ENCODE results near the gene CSMD2.

CSMD2 gene

DNA sequence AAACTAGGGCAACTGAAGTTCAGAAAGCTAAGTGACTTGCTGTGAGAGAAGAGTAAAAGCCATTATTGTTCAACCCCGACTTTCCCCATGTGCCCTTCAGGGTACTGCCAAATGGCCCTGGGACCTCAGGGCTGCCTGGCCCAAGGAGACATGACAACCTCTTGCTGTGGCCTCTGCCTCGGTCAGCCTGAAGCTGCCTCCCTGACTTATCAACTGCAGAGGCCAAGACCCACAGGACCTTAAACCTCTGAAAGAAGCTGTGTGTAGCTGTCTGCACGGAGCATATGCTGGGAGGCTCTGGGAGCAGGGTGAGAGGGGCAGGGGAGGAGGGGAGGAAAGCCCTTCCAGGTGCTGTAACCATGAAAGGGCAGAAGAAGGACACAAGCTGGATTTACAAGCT lies 265.3 kb downstream of the CSMD2 start:
- no peak for DNase-seq (ENCODE audit: low read depth)

DNA sequence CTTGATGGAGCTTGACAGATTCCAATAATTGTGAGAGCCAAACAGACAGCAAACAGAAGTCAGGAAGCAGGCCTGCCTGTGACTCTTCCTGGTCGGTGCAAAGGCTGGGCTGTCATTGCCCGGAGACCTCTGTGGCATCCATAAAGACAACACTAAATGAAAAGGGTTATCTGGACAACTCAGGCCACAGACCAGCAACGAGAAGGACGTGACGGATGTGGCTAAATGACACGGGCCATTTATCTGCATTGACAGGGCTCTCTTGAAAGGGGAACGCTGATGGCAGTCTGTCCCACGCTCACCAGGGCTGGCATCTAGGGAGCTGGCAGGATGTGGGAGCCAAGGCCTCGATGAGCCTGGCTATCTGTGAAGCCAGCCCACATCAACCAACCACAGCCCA lies 266.1 kb downstream of the CSMD2 start:
- no peak for DNase-seq (ENCODE audit: low read depth)

DNA sequence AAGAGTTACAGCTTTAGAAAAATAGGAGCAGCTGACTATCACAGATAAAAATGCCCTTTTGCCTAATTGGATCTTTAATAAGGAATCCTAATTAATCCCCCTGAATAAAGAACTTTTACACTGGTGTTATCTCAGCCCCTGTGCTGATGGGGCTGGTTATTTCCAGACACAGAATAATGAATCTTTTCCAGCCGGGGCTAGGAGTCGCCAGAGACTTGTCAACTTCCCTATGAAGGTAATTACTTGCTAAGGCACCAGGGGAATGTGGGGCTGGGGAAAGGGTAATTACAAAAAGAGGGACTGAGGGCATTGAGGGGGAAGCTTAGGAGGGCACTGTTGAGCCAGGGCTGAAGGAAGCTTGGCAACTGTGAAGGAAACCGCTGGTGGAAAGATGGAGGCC lies 266.6 kb downstream of the CSMD2 start:
- no peak for DNase-seq (ENCODE audit: low read depth)

DNA sequence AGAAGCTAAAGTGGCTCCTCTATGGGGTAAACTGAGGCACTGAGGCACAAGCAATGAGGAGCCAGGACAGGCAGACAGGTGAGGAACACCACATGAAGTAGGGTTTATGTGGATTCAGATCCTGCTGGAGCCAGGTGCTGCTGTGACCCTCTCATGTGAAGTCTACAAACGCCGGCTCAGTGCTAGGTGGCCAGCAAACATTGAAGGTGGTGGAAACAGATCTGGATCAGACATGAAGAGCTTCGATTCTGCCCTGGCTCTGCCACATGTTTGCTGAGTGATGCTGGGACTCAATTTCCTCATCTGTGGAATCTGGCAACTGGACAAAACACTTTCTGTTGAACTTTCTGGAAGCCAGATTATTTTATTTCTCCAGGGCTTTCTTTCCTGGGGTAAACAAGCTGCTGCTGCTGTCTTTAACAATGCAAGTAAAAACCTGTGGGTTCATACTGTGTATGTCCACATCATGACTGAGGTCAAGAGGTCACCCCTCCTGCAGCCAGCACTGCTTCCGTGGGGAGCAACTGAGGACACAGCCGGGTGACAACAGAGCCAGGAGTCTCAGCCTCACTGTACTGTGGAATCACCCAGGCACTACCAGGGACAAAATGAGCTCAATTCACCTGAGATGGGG lies 267.8 kb downstream of the CSMD2 start:
- no peak for DNase-seq (ENCODE audit: low read depth)

GRCh38 chr1:33895976-33896375 lies 269.1 kb downstream of the CSMD2 start:
- no peak for DNase-seq (ENCODE audit: low read depth)

DNA sequence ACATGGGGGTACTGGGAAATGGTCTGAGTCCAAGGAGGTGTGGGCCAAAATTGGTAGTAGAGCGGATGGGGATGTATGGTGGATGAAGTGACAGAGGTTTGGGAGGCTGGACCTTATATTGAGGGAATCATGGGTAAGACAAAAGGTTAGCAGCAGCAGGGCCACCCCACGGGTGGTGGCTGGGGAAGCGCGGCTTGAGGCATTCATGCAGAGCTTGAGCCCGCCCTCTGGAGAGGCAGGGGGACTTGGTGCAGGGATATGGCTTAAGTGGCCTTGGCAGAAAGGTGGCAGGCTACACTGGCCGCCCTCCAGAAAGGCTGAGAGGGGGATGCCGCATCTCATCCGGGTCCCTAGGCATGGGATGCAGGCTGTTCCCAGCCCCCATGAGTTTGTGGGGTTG lies 269.6 kb downstream of the CSMD2 start:
- no peak for DNase-seq (ENCODE audit: low read depth)

DNA sequence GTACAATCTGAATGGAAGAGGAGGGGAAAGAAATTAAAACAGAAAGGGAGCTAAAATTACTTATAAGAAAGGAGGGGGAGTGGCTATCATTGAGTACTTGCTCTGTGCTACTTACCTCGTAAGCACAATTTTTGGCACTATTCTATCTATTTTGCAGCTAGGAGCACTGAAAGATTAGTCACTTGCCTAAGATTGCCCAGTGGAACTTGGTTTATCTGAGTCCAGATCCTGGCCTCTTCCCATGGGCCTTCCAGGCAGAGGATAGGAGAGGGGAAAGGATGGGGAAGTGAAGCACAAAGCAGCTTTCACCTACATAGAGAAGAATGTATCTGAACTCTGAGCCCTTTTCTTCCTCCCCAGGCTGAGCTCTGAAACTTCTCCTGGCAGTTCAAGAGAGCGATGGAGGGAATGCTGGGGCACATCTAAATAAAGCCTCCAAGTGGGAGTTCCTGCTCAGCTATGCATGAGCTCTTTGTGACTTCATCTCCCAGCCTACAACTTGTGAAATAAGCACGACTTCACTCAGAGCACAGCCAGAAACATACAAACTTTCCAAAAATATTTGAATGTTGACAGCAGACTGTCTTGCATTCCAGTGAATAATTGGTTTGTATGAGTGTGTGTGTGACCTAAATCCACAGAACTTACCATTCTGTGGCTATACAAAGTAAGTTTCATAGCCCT lies 271.7 kb downstream of the CSMD2 start:
- DNase-seq (ENCODE audit: low read depth): peak; percentile 69

GRCh38 chr1:33886496-33886895 lies 278.5 kb downstream of the CSMD2 start:
- DNase-seq (ENCODE audit: low read depth): no peak

DNA sequence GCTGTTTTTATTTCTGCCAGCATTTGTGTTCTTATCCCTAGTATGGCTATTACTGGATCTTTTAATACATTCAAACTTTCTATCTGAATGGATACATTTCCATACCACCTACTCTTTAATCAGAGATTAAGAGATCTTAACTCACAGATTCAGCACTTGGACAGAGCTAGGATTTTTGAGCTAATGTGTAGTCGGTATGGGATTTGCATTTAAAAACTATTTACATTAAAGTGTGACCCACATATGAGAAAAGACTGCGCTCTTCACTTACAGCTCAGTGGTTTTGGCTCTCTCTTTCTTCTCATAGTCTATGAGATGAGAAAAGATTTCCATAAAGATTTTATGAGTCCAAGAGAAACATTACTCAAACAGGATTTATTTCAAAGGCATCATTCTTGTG lies 284.7 kb downstream of the CSMD2 start:
- DNase-seq (ENCODE audit: low read depth): peak; percentile 13

DNA sequence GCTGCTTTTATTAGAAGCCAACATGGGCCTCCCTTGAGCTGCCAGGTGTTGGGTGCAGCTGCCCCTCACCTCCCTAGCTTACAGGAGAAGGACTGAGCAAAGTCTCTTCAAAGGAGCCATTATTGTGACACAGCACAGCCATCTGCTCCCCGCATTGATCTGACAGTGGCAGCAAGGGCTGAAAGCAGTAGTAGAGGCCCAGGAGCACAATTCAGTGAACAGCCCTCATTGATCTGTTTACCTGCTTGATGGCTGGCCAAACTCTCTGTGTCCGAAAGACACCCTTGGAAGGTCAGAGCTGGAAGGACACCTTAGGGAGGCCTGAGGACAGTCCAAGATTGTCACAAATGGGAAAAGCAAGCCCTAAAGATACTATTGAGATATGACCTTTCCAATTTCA lies 286.6 kb downstream of the CSMD2 start:
- no peak for DNase-seq (ENCODE audit: low read depth)

DNA sequence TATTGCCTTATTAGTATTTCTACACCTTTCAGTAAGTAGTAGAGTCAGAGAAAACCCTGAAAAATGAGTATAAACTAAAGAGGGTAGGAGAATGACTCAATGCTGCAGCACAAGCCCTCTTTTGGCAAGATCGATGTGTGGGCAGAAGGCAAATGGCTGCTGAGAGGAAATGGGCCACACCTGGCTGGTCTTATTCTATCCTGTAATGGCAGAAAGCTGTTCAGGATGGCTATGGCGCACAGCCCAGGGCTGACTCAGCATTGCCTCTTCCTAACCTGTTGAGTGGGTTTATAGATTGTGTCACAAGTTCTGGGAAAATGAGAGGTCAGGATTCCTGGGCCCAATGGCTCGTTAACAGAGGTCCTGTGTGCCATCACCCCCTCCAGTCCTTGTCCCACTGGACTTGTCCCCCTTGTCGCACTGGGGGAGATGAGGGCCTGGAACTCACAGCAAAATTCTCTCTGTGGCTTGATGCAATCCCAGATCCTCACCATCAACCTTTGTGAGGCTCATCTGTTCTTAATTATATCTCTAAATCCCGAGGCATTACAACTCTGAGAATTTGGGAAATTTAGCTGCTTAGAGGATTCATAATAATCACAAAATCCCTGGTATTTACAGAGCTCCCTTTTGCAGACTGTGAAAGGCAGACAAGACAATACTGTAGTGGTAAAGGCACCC lies 287.9 kb downstream of the CSMD2 start:
- DNase-seq (ENCODE audit: low read depth): peak; percentile 65

GRCh38 chr1:33875862-33876261 lies 289.2 kb downstream of the CSMD2 start:
- no peak for DNase-seq (ENCODE audit: low read depth)

- no peak for DNase-seq (ENCODE audit: low read depth)
These were observed 290.4 kb downstream of the CSMD2 start for GRCh38 chr1:33874636-33875035.

DNA sequence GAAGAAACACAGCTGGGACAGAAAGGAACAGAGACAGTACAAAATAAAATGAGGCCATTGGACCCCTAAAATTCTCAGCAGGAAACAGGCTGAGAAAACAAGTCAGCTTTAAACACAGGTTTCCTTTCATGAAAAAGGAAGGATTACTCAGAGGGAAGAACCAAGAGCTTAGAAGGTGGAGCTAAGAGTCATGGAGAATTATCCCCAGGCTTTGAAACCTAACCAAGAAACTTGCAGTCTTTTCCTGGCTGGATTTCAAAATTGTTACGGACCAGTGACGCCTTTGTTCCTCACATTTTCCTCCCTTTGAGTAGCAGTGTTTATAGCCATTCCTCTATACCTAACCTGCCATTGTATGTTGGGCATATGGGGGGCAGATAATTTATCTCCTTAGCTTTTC lies 292.3 kb downstream of the CSMD2 start:
- no peak for DNase-seq (ENCODE audit: low read depth)

DNA sequence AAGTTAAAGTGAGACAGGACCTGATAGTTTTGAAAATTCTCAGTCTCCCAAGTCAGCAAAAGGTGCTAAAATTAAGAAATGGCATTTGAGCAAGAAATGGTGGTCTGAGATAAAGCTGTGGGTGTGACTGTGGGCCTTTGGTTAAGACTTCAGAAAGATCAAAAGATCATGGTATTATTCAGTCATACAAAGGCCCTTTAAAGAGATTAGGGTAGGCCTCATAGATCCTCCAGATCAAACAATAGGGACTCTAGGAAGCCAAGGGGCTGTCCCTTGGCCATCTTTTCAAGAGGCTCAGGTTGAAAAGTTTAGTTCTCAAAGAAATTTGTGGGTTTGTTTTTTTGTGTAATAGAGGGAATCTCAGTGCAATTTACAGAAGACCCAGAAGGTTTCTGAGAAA lies 292.8 kb downstream of the CSMD2 start:
- DNase-seq (ENCODE audit: low read depth): no peak

- no peak for DNase-seq (ENCODE audit: low read depth)
These were observed 297.3 kb downstream of the CSMD2 start for GRCh38 chr1:33867684-33868083.

GRCh38 chr1:33866281-33866680 lies 298.7 kb downstream of the CSMD2 start:
- DNase-seq (ENCODE audit: low read depth): no peak

DNA sequence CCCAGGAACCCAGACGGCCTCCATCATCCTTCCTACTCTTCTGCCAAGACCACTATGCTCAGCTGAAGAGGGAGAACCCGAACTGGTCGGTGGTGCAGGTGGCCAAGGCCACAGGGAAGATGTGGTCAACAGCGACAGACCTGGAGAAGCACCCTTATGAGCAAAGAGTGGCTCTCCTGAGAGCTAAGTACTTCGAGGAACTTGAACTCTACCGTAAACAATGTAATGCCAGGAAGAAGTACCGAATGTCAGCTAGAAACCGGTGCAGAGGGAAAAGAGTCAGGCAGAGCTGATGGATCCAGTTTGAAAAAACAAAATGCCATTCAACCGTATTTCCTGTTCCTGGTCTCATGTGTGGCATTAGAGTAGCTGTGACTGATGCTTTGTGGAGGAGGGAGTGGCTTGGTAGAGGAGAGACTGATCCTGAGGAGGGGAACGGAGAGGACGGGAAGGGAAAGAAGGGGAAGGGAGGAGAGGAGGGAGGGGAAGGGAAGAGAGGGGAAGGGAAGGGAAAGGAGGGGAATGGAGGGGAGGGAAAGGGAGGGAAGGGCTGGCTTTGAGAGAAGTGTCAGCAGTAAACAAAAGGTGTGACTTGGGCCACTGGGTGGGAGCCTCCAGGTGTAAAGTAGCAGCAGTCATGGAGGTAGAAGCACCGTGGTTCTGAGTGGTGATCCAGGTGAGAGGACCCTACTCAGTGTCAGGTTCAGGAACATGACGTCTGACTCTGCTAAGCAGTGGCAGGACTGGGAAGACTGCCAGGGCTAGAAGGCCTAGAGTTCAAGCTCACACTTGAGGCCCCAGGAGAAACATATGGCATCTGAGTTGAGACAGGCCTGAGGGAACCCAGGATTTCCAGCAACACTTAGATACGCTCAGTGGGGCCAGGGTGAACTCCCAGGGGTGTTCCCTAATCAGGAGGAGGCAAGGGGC lies 300.3 kb downstream of the CSMD2 start:
- DNase-seq (ENCODE audit: low read depth): no peak

DNA sequence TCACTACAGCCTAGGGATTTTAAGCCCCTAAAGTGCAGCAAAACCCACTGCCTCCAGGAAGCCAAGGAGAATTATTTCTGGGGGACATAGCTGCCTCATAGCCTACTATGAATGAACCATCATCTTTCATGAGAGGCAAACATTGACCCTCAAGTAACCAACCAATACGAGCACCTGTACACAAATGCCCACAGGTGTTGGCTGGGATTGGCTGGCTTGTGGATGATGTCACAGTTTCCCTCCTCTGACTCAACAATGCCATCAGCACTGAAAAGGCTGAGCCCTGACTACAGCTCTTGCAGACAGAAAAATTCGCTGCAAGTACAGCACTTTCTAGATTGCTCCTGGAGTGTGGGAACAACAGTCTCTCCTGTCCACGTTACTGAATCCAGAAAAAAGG lies 301.3 kb downstream of the CSMD2 start, which contains the start of gene HMGB4:
TSS of gene HMGB4 (plus strand) at position 301 of the 400 bp plus-strand sequence. CDS start 113 bp downstream, outside the sequence.
- no peak for DNase-seq (ENCODE audit: low read depth)

DNA sequence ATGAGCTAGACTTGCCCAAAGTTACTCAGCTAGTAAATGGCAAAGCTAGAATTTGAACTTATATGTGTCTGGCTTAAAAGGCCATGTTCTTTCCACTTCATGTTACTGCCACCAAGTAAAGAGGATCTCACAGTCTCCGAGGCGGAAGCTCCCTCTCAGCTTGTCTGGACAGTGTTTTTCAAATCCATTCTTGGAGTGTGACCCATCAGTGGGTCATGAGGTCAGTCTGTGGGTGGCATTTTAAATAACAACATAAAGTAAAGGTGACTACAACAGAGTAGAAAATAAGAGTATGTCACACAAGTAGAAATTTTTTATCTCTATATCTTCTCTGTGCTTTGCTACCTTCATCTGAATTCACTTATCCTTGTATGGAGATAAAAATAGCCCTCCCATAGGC lies 304.4 kb downstream of the CSMD2 start:
- no peak for DNase-seq (ENCODE audit: low read depth)

DNA sequence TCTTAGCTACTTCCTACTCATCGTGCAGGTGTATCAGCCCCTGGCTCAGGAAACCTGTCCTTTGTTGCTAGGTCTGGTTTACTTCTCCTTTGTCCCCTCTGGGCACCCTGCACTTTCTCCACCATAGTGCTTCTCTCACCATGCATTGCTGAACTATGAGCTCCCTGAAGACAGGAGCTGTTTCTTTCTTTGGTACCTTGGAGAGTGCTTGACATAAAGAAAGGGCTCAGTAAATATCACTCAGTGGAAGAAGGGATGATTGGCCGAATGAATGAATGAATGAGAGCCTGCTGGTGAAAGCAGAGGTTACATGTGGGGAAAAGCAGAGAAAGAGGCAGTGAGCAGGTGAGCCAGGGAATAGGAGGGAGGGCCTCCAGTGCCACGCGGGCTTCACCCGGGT lies 310.9 kb downstream of the CSMD2 start:
- no peak for DNase-seq (ENCODE audit: low read depth)

- no peak for DNase-seq (ENCODE audit: low read depth)
These were observed 311.6 kb downstream of the CSMD2 start for GRCh38 chr1:33853431-33853830.
